SK-N-SH (cell line): ENCODE data around the gene SEMA4D.

ENCODE experiments used
- CTCF ChIP-seq: fragments of 200-600 bp; sonication (generic); IDR thresholded peaks from 2 replicates; pipeline ENCODE4 v1.6.1; 2017; ENCODE audit warnings: antibody characterized with exemption, mild to moderate bottlenecking, moderate library complexity
- FOSL2 ChIP-seq: IDR thresholded peaks from 2 replicates; pipeline ENCODE4 v1.4.0; 2012; ENCODE audit warnings: low read depth, mild to moderate bottlenecking, moderate library complexity, borderline replicate concordance
- FOXM1 ChIP-seq: IDR thresholded peaks from 2 replicates; pipeline ENCODE4 v1.4.0; 2012; ENCODE audit warnings: low read depth, mild to moderate bottlenecking
- POLR2AphosphoS5 ChIP-seq: IDR thresholded peaks from 2 replicates; pipeline ENCODE4 v1.6.1; 2012; ENCODE audit warnings: low read depth, low read length
- REST ChIP-seq: IDR thresholded peaks from 2 replicates; pipeline ENCODE4 v1.6.1; 2012; ENCODE audit warnings: mild to moderate bottlenecking, low read depth, low read length, moderate library complexity
- TEAD4 ChIP-seq: IDR thresholded peaks from 2 replicates; pipeline ENCODE4 v1.4.0; 2012; ENCODE audit warnings: mild to moderate bottlenecking, borderline replicate concordance; ENCODE audit not compliant: insufficient read depth
- YY1 ChIP-seq: IDR thresholded peaks from 2 replicates; pipeline ENCODE4 v1.4.0; 2012; ENCODE audit warnings: low read depth, mild to moderate bottlenecking

GRCh38 chr9:89436963-89437625 is 60.8 kb downstream of the SEMA4D start:
- no peak for TF ChIP-seq CTCF
- TF ChIP-seq TEAD4, result no peak
- no peak for TF ChIP-seq YY1
- TF ChIP-seq POLR2AphosphoS5, result no peak
- TF ChIP-seq FOSL2, result no peak
- no peak for TF ChIP-seq FOXM1
- TF ChIP-seq REST, result no peak
